ENCODE measurements around the gene LMNA. TPM values are rescaled to one million over a fixed set of nuclear protein-coding genes. Genes with fewer than 3 reads are reported as not detected.

The LMNA gene
- total RNA-seq, 1 experiment from 2014 or later: 112 TPM

DNA sequence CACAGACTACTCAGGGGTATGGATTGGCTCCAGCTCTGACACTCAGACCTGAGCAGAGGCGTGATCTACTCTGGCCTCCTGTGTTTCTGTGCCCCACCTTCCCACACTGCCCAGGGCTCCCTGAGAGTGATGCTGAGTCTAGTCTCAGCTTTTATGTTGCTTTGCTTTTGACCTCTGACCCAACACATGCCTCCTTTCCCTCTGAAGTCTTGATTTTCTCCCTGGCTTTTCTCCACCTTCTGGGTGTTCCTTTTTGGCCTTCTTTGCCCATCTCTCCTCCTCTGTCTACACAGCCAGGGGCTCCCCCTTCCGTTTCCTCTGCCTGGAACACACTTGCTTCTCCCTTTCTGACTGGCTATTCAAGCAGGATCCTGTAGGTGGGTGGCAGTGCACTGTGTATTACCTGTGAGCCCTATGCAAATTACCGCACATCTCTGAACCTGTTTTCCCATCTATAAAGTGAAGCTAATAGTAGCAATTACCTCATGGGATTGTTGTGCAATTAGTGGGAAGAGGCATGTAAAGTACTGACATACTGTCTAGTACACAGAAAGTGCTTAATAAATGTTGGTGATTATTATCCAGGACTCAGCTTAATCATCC lies 18.5 kb upstream of the LMNA start:
- Histone ChIP-seq H3K9me3 (no peaks in the 10 kb centered on the region), H3K4me3 (ENCODE audit: low read depth, low read length) (no peak overlapping the region), H3K36me3 (ENCODE audit: control insufficient read depth, insufficient read depth, low read length) (no peaks in the 10 kb centered on the region; the same call in 1 of the 2 replicates), H3K27me3 (replicated peaks; ENCODE audit: control insufficient read depth, insufficient read depth, low read length) (no peaks in the 10 kb centered on the region), H3K4me1 (peaks cover 27% of the 10 kb centered on the region)
- H3K4me3 Mint-ChIP-seq (ENCODE audit: unreplicated experiment): no peak overlapping the region
- peaks cover 8% of the 10 kb centered on the region for H3K36me3 Mint-ChIP-seq (ENCODE audit: insufficient read depth, unreplicated experiment)
- H3K9me3 Mint-ChIP-seq (ENCODE audit: unreplicated experiment): no peaks in the 10 kb centered on the region
- BruUV-seq (replicated peaks): no TSS peak
- H3K4me1 Mint-ChIP-seq (ENCODE audit: low read depth, unreplicated experiment): peaks cover 28% of the 10 kb centered on the region
- ChIA-PET POLR2A (interaction anchor here (1.4 kb wide), 1 partner anchor 34 kb away, joined by 4 read pairs; no protein-coding TSS in a partner anchor), CTCF (interaction anchor here (0.7 to 10.1 kb wide), 8 partner anchors 19 to 130 kb away, joined by 3 to 115 read pairs (median 4); partner anchors contain the start of gene LMNA)
- TF ChIP-seq, protein P1, sequence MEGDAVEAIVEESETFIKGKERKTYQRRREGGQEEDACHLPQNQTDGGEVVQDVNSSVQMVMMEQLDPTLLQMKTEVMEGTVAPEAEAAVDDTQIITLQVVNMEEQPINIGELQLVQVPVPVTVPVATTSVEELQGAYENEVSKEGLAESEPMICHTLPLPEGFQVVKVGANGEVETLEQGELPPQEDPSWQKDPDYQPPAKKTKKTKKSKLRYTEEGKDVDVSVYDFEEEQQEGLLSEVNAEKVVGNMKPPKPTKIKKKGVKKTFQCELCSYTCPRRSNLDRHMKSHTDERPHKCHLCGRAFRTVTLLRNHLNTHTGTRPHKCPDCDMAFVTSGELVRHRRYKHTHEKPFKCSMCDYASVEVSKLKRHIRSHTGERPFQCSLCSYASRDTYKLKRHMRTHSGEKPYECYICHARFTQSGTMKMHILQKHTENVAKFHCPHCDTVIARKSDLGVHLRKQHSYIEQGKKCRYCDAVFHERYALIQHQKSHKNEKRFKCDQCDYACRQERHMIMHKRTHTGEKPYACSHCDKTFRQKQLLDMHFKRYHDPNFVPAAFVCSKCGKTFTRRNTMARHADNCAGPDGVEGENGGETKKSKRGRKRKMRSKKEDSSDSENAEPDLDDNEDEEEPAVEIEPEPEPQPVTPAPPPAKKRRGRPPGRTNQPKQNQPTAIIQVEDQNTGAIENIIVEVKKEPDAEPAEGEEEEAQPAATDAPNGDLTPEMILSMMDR (IDR thresholded peaks at IDR 0.05; ENCODE audit: insufficient read depth in 1 of 2, low read depth in 1 of 2, low read length in 1 of 2, severe bottlenecking in 1 of 2, unreplicated experiment in 1 of 2): no peak
- intact Hi-C loops (cut with micrococcal nuclease; ENCODE audit: unreplicated experiment): loop anchor here (1.0 to 2.0 kb wide), 2 partner anchors 34 to 129 kb away; no protein-coding TSS in a partner anchor
- peak overlapping the region; percentile 96 for H3K27ac Mint-ChIP-seq (ENCODE audit: unreplicated experiment)
- DNase-seq: no peak
- no peaks in the 10 kb centered on the region for H3K27me3 Mint-ChIP-seq (ENCODE audit: insufficient read depth, unreplicated experiment)

DNA sequence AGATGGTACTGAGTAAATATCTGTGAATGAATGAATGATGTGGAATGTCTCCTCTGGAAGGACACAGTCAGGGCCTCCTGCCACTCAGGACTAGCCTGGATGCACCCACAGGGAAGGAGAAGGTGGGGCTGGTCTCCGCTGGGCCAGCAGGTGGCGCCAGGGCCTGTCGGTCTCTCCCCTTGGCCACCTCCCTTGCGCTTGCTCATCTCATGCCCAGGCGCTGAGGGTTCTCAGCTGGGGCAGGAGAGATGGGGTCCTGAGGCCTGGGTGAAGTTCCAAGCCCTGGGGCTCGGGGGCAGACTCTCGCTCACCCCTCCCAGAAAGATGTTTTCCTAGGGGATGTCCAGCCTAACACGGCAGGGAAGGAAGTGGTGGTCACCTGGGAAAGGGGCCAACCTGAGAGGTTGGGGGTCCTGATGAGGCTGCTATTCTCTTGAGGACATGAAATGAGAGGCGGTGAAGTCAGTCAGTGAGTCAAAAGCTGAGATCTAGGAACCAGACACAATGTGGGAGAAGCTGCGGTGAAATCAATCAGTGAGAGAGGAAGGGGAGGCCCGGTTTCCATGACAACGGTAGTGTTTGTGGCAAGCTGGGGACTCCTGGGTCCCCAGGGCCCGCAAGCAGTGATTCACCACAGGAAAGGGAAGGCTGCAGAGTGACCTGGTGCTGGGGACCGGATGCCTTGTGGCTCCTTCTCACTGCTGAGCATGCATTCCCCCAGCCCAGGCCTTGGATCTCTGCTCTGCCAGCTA lies 17.7 kb upstream of the LMNA start:
- TF ChIP-seq, protein P1 (IDR thresholded peaks at IDR 0.05; ENCODE audit: insufficient read depth in 1 of 2, low read depth in 1 of 2, low read length in 1 of 2, severe bottlenecking in 1 of 2, unreplicated experiment in 1 of 2): peak; percentile 91 to 96

DNA sequence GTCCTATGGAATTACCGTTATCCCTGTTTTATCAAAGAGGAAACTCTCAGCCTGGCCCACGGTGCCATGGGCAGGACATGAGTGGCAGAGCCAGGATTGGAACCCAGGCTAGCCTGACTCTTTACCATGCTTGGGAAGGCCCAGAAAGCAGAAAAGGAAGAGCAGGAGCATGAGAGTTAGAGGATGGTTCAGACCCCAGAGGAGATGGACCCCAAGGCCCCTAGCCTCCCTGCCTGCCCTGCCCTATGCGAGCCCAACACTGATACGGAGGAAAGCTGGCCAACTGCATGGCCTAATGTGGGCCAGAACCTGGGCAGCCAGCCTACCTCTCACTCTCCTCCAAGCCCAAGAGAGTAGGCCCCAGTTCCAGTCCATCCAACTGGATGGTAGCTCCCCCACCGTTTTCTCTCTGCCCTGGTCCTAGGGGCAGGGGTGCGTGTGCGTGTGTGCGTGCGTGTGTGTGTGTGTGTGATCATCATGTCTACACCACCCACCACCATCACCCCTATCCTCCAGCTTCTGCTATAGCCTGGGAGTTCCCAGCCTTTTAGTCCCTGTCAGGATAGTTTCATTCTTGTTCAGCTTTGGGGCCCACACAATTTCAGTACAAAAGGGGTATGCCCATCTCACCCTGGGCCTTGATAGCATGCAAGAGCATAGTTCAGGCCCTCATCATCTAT lies 16.9 kb upstream of the LMNA start:
- Mint-ChIP-seq H3K36me3 (ENCODE audit: insufficient read depth, unreplicated experiment) (peaks cover 7% of the 10 kb centered on the region), H3K9me3 (ENCODE audit: unreplicated experiment) (no peaks in the 10 kb centered on the region), H3K27me3 (ENCODE audit: insufficient read depth, unreplicated experiment) (no peaks in the 10 kb centered on the region), H3K4me1 (ENCODE audit: low read depth, unreplicated experiment) (peaks cover 38% of the 10 kb centered on the region), H3K27ac (ENCODE audit: unreplicated experiment) (peak overlapping the region; percentile 96), H3K4me3 (ENCODE audit: unreplicated experiment) (no peak overlapping the region)
- no peak for DNase-seq
- BruUV-seq (replicated peaks): no TSS peak
- no peaks in the 10 kb centered on the region for H3K27me3 ChIP-seq (replicated peaks; ENCODE audit: control insufficient read depth, insufficient read depth, low read length)
- ChIA-PET POLR2A (no interaction called here), CTCF (interaction anchor here (1.4 to 10.1 kb wide), 3 partner anchors 20 to 33 kb away, joined by 3 to 115 read pairs (median 31); no protein-coding TSS in a partner anchor)
- H3K9me3 ChIP-seq: no peaks in the 10 kb centered on the region
- peaks cover 27% of the 10 kb centered on the region for H3K4me1 ChIP-seq
- TF ChIP-seq, protein P1 (IDR thresholded peaks at IDR 0.05; ENCODE audit: insufficient read depth in 1 of 2, low read depth in 1 of 2, low read length in 1 of 2, severe bottlenecking in 1 of 2, unreplicated experiment in 1 of 2): no peak
- intact Hi-C loops (cut with micrococcal nuclease; ENCODE audit: unreplicated experiment): loop anchor here (2.0 kb wide), 1 partner anchor 127 kb away; no protein-coding TSS in a partner anchor
- H3K36me3 ChIP-seq (ENCODE audit: control insufficient read depth, insufficient read depth, low read length): no peaks in the 10 kb centered on the region; the same call in 1 of the 2 replicates
- H3K4me3 ChIP-seq (ENCODE audit: low read depth, low read length): no peak overlapping the region

More for the DNA sequence above, 17.7 kb upstream of the LMNA start:
- Histone ChIP-seq H3K36me3 (ENCODE audit: control insufficient read depth, insufficient read depth, low read length) (no peaks in the 10 kb centered on the region; the same call in 1 of the 2 replicates), H3K9me3 (no peaks in the 10 kb centered on the region), H3K27me3 (replicated peaks; ENCODE audit: control insufficient read depth, insufficient read depth, low read length) (no peaks in the 10 kb centered on the region), H3K4me3 (ENCODE audit: low read depth, low read length) (no peak overlapping the region), H3K4me1 (peaks cover 27% of the 10 kb centered on the region)
- H3K27ac Mint-ChIP-seq (ENCODE audit: unreplicated experiment): peak overlapping the region; percentile 96
- DNase-seq: peak; percentile 90 to 92
- peaks cover 35% of the 10 kb centered on the region for H3K4me1 Mint-ChIP-seq (ENCODE audit: low read depth, unreplicated experiment)
- intact Hi-C loops (cut with micrococcal nuclease; ENCODE audit: unreplicated experiment): loop anchor here (1.0 to 2.0 kb wide), 2 partner anchors 33 to 128 kb away; no protein-coding TSS in a partner anchor
- H3K4me3 Mint-ChIP-seq (ENCODE audit: unreplicated experiment): no peak overlapping the region
- no TSS peak for BruUV-seq (replicated peaks)
- CTCF ChIA-PET: interaction anchor here (0.6 to 10.1 kb wide), 9 partner anchors 14 to 137 kb away, joined by 3 to 115 read pairs (median 4); partner anchors contain the start of genes LMNA and MEX3A
- H3K9me3 Mint-ChIP-seq (ENCODE audit: unreplicated experiment): no peaks in the 10 kb centered on the region
- H3K36me3 Mint-ChIP-seq (ENCODE audit: insufficient read depth, unreplicated experiment): peaks cover 7% of the 10 kb centered on the region
- H3K27me3 Mint-ChIP-seq (ENCODE audit: insufficient read depth, unreplicated experiment): no peaks in the 10 kb centered on the region
- POLR2A ChIA-PET: interaction anchor here (1.4 kb wide), 1 partner anchor 33 kb away, joined by 4 read pairs; no protein-coding TSS in a partner anchor
